GM12878 (cell line): ENCODE measurements around the gene SENP5. TPM values are rescaled to one million over a fixed set of nuclear protein-coding genes. Genes with fewer than 3 reads are reported as not detected.

Experiments
- ATAC-seq: fragments of 200-7000 bp; cut with Tn5 transposase; 3 replicates; pipeline ENCODE4 v1.9.1; 2020; ENCODE audit warnings: mild to moderate bottlenecking, moderate library complexity
- BruUV-seq: library from RNA; stranded (reverse); fragments of 400-500 nt; replicated peaks from 2 replicates; lab custom pipeline; 2021; lab: Mats Ljungman, UMichigan
- CTCF ChIA-PET: fragments of 300-600 bp; sonication (Branson Sonifier 250); formaldehyde crosslinking; extraction: SDS; loops from one replicate; lab custom pipeline; 2021; ENCODE audit warnings: inconsistent platforms; lab: Yijun Ruan, JAX
- POLR2A ChIA-PET: fragments of 350-600 bp; formaldehyde crosslinking; extraction: SDS; loops from one replicate; lab custom pipeline; 2021; ENCODE audit warnings: inconsistent platforms; lab: Charles Lee
- RAD21 ChIA-PET: fragments of 300-600 bp; sonication (Branson Sonifier 250); formaldehyde crosslinking; loops from one replicate; lab custom pipeline; 2023; ENCODE audit warnings: antibody characterized with exemption; ENCODE audit not compliant: unreplicated experiment; lab: Charles Lee
- SMC1A ChIA-PET: fragments of 300-600 bp; sonication (Branson Sonifier 250); formaldehyde crosslinking; loops from one replicate; lab custom pipeline; 2023; ENCODE audit not compliant: unreplicated experiment, uncharacterized antibody; lab: Charles Lee
- DNase-seq: peaks from one replicate; pipeline ENCODE4 v3.0.0-alpha.2; 2011; ENCODE audit warnings: low read depth, low spot score
- FAIRE-seq: peaks from 3 replicates; lab custom pipeline; 2011; peaks lifted over from hg19 to GRCh38; lab: Jason Lieb, UNC
- H2AFZ ChIP-seq: 2 replicates; pipeline ENCODE4 v1.6.0; 2011; ENCODE audit warnings: low read depth, low read length, control low read depth; ENCODE audit not compliant: control insufficient read depth
- H3K27ac ChIP-seq: 2 replicates; pipeline ENCODE4 v1.5.1; 2011; ENCODE audit warnings: control low read depth; ENCODE audit not compliant: control insufficient read depth, insufficient read depth
- H3K27me3 ChIP-seq, 2 experiments: replicated peaks in 1 of 2; 2 replicates each; pipeline versions ENCODE4 v1.6.0 to v1.6.1; 2011; ENCODE audit warnings: low read length in 1 of 2; ENCODE audit not compliant: control insufficient read depth in 2 of 2, insufficient read depth in 2 of 2
- H3K36me3 ChIP-seq, 2 experiments: 2 replicates each; pipeline ENCODE4 v1.5.1; 2011; ENCODE audit warnings: low read length in 1 of 2; ENCODE audit not compliant: control insufficient read depth in 2 of 2, insufficient read depth in 2 of 2
- H3K4me1 ChIP-seq: 2 replicates; pipeline ENCODE4 v1.6.1; 2011; ENCODE audit warnings: mild to moderate bottlenecking, low read length, moderate library complexity, mixed read lengths; ENCODE audit not compliant: control insufficient read depth, insufficient read depth
- H3K4me2 ChIP-seq: 2 replicates; pipeline ENCODE4 v1.6.0; 2011; ENCODE audit warnings: control low read depth; ENCODE audit not compliant: control insufficient read depth, insufficient read depth
- H3K4me3 ChIP-seq: fragments of 200-600 bp; sonication (generic); 2 replicates; pipeline ENCODE4 v1.5.1; 2016
- H3K79me2 ChIP-seq: 2 replicates; pipeline ENCODE4 v1.6.0; 2011; ENCODE audit warnings: low read length; ENCODE audit not compliant: control insufficient read depth, insufficient read depth
- H3K9ac ChIP-seq: 2 replicates; pipeline ENCODE4 v1.8.0; 2011; ENCODE audit warnings: low read length, control low read depth, mixed read lengths; ENCODE audit not compliant: control insufficient read depth, insufficient read depth
- H3K9me3 ChIP-seq: replicated peaks from 3 replicates; pipeline ENCODE4 v1.5.1; 2011; ENCODE audit warnings: mild to moderate bottlenecking, low read length; ENCODE audit not compliant: control insufficient read depth, insufficient read depth
- H4K20me1 ChIP-seq: 2 replicates; pipeline ENCODE4 v1.6.0; 2011; ENCODE audit not compliant: control insufficient read depth, insufficient read depth
- BMI1 ChIP-seq: fragments of 450-650 bp; IDR thresholded peaks from 2 replicates; pipeline ENCODE4 v1.6.1; 2016; ENCODE audit warnings: mild to moderate bottlenecking, moderate library complexity, borderline replicate concordance
- IKZF2 ChIP-seq, 2 experiments: fragments of 450-650 bp; IDR thresholded peaks; 2 replicates each; pipeline ENCODE4 v1.6.1; 2017; ENCODE audit warnings: mild to moderate bottlenecking in 2 of 2, moderate library complexity in 2 of 2
- KDM1A ChIP-seq: fragments of 200-600 bp; sonication (generic); IDR thresholded peaks from 2 replicates; pipeline ENCODE4 v1.6.1; 2016; ENCODE audit warnings: borderline replicate concordance
- PML ChIP-seq: IDR thresholded peaks from 2 replicates; pipeline ENCODE4 v1.6.1; 2012; ENCODE audit warnings: low read length, inconsistent platforms
- RELA ChIP-seq: fragments of 450-650 bp; IDR thresholded peaks from 2 replicates; pipeline ENCODE4 v1.8.0; 2014; ENCODE audit warnings: borderline replicate concordance; ENCODE audit not compliant: partially characterized antibody
- REST ChIP-seq: IDR thresholded peaks from 2 replicates; pipeline ENCODE4 v1.6.1; 2012; ENCODE audit warnings: mild to moderate bottlenecking, low read depth, low read length
- STAT3 ChIP-seq: IDR thresholded peaks from 2 replicates; pipeline ENCODE4 v1.6.1; 2011; ENCODE audit warnings: low read depth, low read length, improper control_type of control experiment
- ZNF24 ChIP-seq: fragments of 450-650 bp; IDR thresholded peaks from 2 replicates; pipeline ENCODE4 v1.6.1; 2017; ENCODE audit warnings: antibody characterized with exemption, mild to moderate bottlenecking
- WGBS: methylation state at CpG from one replicate; pipeline ENCODE4 v1.1.6; 2016; ENCODE audit warnings: low lambda C conversion rate; ENCODE audit not compliant: insufficient replicate concordance, insufficient coverage; ENCODE audit errors: missing lambda C conversion rate; 5-methylcytosine and 5-hydroxymethylcytosine counted together
- in situ Hi-C: fragments of 300-500 bp; cut with MboI; formaldehyde crosslinking; loops from 9 replicates; pipeline ENCODE4 v1.14.3; 2018; ENCODE audit warnings: mixed read lengths
- intact Hi-C: fragments of 100-400 bp; cut with micrococcal nuclease; formaldehyde crosslinking; loops from one replicate; pipeline ENCODE4 v1.14.2; 2022; ENCODE audit not compliant: unreplicated experiment
- polyA plus RNA-seq, 11 experiments: library from polyadenylated mRNA; depleted of rRNA in 4 of 11; unstranded in 6 of 11; stranded (reverse) in 5 of 11; fragments of >200 nt; fragmentation: Nextera tagmentation in 4 of 11; fragmentation: Illumina TruSeq in 1 of 11; extraction: Ambion mirVana in 4 of 11; extraction: Trizol in 1 of 11; gene quantifications; 1 replicate in 1 of 11; 2 replicates in 10 of 11; pipeline versions ENCODE4 v1.2.1 to v1.2.3, GENCODE V29; 2011 to 2016; ENCODE audit warnings: inconsistent platforms in 2 of 11, missing spikeins in 2 of 11, low read depth in 1 of 11
- total RNA-seq, 4 experiments: library from RNA; depleted of rRNA in 3 of 4; stranded (reverse); fragments of >200 nt in 3 of 4; fragmentation: Illumina TruSeq in 1 of 4; extraction: Trizol in 1 of 4; gene quantifications; 2 replicates each; pipeline versions ENCODE4 v1.2.1 to v1.2.3, GENCODE V29; 2013 to 2021
- TF ChIP-seq, protein P1 (sequence below): fragments of 450-650 bp; IDR thresholded peaks from 2 replicates; pipeline ENCODE4 v1.6.1; 2018; ENCODE audit warnings: mild to moderate bottlenecking, low read depth, moderate library complexity; ENCODE audit not compliant: partially characterized antibody

Gene SENP5
- total and polyA plus RNA-seq, 10 of the 15 experiments (the other 5 are each of a cell fraction or from before 2014, with no cell fraction given): 6.4 to 28.4 (median 15.6) TPM

GRCh38 chr3:196902296-196902695, 34.6 kb downstream of the SENP5 start:
- BruUV-seq: no TSS peak
- ATAC-seq (no peak), FAIRE-seq (no peak), DNase-seq (no peak)
- Histone ChIP-seq H3K9ac (no peak overlapping the region), H3K4me3 (no peak overlapping the region), H3K27ac (no peak overlapping the region), H3K9me3 (no peaks in the 10 kb centered on the region), H3K27me3 (no peaks in the 10 kb centered on the region), H3K4me1 (no peaks in the 10 kb centered on the region), H3K4me2 (no peak overlapping the region), H2AFZ (no peak overlapping the region), H3K79me2 (peaks cover 4% of the 10 kb centered on the region), H3K36me3 (peaks cover 6 to 13% of the 10 kb centered on the region in 2 experiments; a peak in 3 of 4 replicates), H4K20me1 (no peaks in the 10 kb centered on the region)
- ChIA-PET CTCF (interaction anchor here (1.3 kb wide), 1 partner anchor 65 kb away, joined by 3 read pairs; no protein-coding TSS in a partner anchor), RAD21 (interaction anchor here (1.3 kb wide), 1 partner anchor 40 kb away, joined by 3 read pairs; the partner anchor contains the start of gene NCBP2), SMC1A (no interaction called here), POLR2A (no interaction called here)
- in situ Hi-C loops (no loop called here), intact Hi-C loops (no loop called here)
- WGBS: 100% methylated on average over 1 of the region's 1 CpG
- TF ChIP-seq RELA: no peak
- TF ChIP-seq, protein P1, sequence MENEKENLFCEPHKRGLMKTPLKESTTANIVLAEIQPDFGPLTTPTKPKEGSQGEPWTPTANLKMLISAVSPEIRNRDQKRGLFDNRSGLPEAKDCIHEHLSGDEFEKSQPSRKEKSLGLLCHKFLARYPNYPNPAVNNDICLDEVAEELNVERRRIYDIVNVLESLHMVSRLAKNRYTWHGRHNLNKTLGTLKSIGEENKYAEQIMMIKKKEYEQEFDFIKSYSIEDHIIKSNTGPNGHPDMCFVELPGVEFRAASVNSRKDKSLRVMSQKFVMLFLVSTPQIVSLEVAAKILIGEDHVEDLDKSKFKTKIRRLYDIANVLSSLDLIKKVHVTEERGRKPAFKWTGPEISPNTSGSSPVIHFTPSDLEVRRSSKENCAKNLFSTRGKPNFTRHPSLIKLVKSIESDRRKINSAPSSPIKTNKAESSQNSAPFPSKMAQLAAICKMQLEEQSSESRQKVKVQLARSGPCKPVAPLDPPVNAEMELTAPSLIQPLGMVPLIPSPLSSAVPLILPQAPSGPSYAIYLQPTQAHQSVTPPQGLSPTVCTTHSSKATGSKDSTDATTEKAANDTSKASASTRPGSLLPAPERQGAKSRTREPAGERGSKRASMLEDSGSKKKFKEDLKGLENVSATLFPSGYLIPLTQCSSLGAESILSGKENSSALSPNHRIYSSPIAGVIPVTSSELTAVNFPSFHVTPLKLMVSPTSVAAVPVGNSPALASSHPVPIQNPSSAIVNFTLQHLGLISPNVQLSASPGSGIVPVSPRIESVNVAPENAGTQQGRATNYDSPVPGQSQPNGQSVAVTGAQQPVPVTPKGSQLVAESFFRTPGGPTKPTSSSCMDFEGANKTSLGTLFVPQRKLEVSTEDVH: no peak
- no peak for TF ChIP-seq STAT3
- no peak for TF ChIP-seq PML
- TF ChIP-seq IKZF2 (IDR thresholded peaks at IDR 0.05): no peak
- TF ChIP-seq ZNF24: no peak
- no peak for TF ChIP-seq KDM1A
- no peak for TF ChIP-seq REST
- TF ChIP-seq BMI1: no peak
- TF ChIP-seq, all 136 proteins: peak for 0
